ENCODE measurements around the gene PCYT2.

PCYT2 gene

DNA sequence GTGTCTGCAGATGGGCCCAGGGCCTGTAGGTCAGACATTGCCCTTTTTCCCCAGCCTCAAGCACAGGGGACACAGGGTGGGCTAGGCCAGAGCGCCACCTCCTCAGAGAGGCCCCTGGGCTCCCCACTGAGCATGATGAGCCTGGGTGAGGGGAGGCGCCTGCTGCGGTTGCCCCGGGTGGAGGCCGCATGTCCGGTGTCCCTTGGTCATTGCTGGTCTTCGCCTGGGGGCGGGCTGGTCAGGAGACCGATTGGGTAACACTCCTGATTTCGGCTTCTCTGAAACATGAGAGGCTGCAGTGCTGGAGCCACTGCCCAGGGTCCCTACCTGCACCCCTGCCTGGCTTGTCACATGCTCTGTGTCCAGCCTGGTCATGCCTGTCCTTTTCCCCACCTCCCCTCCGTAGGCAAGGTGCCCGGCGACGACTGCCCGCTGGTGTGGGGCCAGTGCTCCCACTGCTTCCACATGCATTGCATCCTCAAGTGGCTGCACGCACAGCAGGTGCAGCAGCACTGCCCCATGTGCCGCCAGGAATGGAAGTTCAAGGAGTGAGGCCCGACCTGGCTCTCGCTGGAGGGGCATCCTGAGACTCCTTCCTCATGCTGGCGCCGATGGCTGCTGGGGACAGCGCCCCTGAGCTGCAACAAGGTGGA lies 11.6 kb downstream of the PCYT2 start:
- no peak for DNase-seq (ENCODE audit: low read depth)

DNA sequence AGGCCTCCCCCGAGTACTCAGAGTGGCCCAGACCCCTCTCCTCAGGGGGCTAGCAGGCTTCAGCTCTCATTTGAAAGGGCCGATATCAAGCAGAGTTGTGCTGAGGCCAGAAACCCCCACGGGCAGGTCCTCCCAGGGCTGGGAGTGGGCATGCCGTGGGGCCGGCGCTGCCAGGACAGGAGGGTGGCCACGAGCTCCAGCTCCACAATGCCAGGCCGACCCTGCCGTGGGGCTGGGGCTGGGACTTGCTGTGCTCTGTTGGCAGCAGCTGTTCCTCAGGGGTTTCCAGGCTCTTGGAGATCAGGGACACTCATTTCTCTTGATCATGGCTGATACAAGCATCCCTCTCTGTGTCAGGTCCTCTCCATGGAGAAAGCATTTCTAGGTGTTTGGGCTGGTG lies 12.3 kb downstream of the PCYT2 start:
- no peak for DNase-seq (ENCODE audit: low read depth)

DNA sequence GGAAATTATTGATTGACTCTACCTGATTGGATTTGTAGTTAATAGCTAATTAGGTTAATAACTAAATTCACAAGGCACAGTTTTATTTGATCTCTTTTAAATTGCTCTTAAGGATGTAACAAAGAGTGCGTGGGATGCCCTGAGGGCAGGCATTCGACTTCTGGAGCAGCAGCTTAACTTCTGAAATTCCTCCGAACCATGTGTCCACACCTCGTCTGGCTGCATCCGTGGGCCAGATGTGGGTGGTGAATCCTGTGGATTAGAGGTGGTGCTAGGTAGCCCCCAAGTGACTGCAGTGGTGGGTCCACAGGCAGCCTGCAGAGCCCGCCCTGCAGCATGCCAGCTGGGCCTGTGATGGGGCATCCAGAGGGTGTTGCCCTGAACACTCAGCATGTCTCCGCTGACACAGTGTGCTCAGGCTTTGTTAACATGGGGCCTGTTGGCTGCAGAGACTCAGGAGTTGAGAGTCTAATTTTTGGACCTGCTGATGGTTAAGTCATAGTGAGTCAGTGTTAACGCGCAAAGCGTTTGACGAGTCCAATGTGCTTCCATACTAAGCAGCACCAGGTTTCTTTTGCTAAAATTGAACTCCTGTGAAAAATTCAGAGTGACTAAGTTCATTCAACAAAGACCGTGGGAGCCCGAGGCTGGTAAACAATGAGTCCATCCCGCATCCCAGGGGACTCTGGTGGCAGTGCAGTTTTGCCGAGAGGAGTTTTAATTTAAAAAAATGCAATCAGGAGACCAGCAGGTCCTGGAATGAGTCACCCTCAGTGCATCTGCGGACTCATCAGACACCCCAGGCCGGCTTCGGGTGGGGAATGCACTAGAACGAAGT lies 13.0 kb downstream of the PCYT2 start:
- DNase-seq (ENCODE audit: low read depth), result peak; percentile 67

DNA sequence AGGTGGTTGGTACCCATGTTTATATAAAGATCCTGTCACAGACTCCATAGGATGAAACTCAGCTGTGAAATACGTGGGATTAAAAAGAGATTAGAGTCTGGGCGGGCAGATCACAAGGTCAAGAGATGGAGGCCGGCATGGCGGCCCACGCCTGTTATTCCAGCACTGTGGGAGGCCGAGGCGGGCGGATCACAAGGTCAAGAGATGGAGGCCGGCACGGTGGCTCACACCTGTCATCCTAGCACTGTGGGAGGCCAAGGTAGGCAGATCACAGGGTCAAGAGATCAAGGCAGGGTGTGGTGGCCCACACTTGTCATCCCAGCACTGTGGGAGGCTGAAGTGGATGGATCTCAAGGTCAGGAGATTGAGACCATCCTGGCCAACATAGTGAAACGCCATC lies 15.8 kb downstream of the PCYT2 start:
- DNase-seq (ENCODE audit: low read depth), result no peak

DNA sequence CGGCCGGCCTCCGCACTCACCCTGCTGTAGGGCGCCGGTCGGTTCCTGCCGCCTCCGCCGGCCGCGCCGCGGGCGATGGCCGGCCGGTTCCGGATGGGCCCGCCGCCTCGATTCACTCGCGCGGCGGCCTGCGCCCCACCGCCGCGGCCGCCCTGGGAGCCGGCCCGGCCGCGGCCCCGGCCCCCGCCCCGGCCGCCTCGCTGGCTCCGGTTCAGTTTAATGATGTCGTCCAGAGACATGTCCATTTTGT lies 20.0 kb downstream of the PCYT2 start:
- DNase-seq (ENCODE audit: low read depth), result no peak

DNA sequence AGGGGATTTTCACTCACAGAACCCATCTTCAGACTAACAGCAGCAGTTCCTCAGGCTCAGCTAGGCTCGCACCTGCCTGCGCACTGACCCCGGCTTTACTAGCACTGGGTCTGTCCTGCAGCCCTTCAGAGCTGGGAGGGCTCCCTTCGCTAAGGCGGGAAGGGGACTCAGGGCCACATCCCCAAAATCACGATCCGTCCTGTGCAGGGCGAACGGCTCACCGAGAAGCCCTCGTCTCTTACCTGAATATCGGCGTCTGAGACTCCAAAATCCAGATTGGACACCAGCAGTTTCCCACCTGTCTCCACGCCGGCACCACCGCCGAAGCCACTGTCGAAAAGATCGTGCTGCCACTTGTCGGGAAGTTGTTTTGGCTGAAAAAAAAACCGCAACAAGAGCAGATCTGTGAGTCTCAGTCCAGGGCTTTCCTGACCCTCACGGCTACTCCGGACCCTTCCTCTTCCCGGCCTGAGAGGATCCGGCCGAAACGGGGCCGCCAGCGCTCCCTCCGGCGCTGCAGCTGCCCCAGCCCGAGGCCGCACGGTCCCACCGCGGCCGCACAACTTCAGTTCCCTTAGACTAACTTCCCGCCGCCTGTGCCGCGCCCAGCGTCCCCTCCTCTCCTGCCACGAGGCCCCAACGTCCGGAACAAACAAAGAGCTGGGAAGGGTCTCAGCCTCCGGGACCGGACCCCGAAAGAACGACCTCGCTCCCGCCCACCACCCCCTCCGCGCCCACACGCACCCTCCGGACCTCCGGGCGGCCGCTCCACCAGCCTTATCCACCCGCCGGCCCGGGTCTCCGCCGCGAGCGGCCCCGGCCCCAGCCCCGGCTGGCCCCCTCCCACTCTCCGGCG lies 20.5 kb downstream of the PCYT2 start:
- no peak for DNase-seq (ENCODE audit: low read depth)

DNA sequence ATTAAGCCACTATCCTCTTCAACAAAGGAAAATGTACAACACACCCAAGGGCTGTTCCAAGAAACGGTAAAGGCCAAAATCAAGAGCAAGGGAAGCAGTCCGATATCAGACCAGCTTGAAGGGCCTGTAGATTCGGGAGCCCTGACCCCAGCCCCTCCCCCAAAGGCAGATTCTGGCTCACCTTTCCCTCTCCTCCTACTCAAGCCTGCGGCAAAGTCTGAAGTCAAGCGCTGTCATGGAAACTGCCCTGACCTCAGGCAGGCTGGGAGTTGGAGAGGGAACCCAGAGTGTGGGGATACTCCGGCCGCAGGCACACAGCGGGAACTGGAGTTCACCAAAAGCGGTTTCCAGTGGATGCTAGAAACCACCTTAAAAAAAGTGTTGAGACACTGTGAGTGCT lies 21.6 kb downstream of the PCYT2 start:
- no peak for DNase-seq (ENCODE audit: low read depth)

DNA sequence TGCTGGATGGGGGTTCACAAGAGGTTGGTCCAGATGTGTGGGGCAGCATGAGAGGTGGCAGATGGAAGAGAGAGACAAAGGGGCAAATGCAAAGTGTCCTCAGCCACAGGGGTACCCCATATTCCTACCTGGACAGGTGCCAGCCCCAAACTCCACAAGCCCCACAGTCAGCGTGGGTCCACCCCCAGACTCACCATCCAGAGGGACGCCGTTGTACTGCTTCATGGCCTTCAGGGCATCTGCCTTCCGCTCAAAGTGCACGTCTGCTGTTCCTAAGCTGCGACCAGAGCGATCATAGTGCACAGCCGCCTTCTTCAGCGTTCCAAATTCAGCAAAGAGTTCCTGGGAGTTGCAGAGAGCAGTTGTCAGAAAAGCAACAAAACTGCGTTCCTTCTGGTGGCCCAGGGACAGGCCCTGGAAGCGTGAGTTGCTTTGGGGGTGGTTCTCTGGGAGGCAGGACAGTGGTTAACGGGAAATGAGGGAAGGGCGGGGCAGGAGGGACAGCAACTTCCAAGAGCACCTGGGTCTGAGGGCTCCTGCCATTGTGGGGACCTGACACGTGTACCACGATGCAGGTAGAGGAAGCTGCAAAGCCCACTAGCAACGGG lies 22.1 kb downstream of the PCYT2 start:
- DNase-seq (ENCODE audit: low read depth), result no peak

DNA sequence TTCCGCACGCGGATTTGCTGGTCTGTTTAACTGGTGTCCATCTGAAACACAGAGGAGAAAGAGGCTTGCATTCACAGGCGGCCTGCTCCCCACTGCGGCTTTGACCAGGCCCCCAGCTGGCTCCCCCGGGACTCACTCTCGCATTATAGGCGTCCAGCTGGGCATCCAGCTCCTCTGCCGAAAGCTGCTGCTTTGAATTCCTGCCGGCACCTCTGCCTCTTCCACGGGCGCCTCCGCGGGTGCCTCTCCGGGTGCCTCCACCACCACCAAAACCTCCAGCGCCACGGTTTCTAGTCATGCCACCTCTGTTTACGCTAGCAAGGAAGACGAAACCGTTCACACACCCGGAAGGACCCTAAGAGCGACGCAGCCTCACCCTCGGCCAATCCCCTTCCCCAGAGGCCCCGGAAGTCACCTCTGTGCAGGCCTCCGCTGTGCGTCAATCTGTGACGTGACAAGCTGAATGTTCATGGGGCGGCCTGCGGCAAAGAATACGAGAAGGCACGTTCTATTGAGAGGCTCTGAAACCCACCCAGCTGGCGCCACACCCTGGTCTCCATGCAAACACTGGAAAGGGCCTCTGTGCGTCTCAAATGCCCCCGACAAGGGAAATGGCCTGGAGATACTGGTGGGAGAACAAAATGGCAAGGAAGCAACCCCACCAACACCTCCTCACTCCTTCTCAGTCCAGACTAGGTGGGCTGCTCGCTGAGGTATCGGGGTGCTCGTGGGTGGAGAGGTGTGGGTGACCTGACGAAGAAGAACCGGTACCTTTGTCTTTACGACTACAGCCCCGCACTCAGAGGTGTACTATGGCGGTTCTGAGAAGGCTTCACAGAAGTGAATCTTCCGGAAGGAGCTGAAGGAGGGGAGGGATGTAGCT lies 22.9 kb downstream of the PCYT2 start:
- no peak for DNase-seq (ENCODE audit: low read depth)

DNA sequence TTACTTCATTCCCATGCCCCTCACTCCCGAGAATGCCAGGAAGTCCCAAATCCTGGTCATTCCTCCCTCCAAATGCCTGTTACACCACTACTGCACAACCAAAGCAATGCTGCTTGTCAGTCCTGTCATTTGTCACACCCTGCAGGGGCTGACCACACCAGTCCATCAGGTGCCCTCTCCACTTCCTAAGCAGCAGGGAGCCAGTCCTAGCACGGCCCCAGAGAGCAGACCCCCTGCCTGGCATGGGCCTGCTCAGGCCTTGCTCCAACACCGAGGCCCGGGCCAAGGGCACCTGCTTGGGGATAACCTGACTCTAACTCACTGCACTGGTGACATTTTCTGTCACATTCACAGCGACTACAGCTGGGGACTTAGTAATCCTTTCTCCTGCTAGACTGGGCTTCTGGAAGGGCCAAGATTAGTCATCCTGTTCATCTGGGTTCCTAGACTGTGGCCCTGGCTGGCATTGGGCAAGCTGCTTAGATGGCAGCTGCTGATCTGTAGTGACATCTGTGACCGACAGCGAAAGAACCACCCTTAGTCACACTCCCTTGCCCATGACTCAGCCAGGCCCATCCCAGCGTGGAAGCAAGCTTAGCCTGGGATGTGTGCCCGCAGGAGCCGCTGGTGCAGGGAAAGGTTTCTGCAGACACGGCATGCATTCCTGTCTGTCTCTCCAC lies 25.2 kb downstream of the PCYT2 start:
- DNase-seq (ENCODE audit: low read depth), result no peak

DNA sequence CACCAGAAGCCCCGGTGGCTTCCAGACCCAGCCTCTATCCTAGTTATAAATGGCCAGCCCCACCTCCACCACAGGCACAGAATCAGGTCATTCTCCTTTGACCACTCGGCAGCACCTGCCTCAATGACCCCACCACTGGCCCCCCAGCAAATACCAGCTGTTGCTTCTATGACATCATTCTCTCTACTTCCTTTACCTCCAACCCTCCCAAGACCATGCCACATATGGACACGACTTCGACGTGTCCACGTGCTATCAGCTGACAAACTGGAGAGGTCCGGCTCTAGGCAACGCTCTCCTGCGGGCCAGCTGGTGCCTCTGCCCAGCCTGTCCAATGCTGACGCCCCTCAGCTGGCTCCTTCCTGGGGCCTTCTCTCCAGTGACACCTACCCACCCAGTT lies 25.7 kb downstream of the PCYT2 start:
- no peak for DNase-seq (ENCODE audit: low read depth)

DNA sequence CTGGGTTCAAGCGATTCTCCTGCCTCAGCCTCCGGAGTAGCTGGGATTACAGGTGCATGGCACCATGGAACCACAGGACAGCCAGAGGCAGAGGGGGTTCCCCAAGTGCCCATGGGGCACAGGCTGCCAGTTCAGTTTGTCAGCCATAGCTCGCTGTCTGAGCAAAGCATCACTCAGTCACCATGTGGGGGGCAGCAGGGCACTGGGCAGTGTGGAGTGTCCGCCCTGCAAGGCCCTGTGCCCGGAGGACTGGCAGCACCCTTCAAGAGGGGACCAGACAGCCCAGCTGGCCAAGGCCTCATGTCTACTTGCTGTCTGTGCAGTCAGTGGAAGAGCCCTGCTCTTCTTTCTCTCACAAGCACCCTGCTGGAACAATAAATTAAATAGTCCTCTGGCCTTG lies 26.2 kb downstream of the PCYT2 start:
- DNase-seq (ENCODE audit: low read depth), result no peak

DNA sequence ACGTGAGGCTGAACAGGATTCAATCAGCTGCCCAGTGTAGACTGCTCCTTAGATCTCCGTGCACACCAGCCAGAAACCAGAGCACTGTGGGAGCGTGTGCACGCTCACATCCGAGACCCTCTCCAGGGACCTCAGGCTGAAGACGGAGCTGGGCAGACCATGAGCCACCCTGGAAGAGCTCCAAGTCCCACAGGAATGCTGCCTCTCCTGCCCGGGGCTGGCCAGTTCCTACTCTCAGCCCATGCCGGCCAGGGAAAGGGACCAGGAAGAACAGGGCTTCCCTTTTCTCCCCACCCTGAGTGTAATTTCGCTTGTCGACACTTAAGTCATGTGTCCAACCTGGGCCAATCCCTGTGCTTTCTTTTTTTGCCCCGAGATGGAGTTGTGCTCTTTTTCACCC lies 26.7 kb downstream of the PCYT2 start:
- DNase-seq (ENCODE audit: low read depth), result no peak

DNA sequence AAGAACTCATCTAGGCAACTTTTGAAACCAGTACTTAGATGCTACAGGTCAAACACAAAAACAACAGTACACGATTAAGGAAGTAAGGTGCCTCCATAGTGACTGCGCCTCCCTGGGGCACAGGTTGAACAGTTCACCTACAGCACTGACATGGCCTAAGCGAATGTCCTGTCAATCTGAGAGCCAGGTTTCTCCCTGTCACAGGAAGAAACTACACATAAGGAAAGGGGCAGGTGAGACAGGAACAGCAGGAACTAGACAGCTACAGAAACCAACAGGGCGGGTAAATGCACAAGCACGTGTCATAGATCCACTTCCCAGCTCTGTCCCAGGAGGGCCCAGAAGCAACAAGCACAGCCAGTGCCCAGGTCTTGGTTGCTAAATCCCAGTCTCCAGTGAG lies 32.1 kb downstream of the PCYT2 start:
- no peak for DNase-seq (ENCODE audit: low read depth)

DNA sequence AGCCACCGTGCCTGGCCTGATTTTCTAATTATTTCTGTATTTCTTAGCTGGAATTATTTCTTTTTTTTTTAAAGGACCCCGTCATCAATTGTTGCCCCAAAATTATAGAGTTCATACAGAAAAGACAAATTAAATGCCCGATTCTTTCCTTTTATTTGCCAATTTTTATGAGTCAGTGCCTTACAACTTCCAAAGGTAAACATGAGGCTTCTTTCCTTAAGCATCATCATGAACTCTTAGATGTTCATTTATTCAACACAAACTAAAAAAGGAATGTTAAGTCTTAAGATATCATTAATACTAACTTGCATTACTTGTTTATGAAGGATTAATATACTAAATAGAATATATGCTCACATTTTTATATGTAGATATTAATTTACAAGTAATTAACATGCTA lies 32.9 kb downstream of the PCYT2 start:
- no peak for DNase-seq (ENCODE audit: low read depth)

DNA sequence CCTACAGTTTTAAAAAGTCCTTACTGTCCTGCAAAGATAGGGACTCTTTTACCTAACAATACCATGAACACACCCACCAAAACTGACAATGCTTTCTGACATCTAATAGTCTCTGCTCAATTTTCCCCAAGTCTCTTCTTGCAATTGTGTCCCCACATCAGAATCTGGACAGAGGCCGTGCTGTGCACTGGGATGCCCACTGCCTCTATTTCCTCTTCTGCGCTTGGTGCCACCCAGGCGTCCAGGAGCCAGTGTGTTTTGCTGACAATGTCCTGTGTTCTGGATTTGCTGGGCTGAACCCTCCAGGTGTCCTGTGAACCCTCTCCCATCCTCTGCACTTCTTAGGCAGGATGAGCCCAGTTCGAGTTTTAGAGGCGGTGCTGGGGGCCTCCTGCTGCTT lies 33.6 kb downstream of the PCYT2 start:
- no peak for DNase-seq (ENCODE audit: low read depth)

DNA sequence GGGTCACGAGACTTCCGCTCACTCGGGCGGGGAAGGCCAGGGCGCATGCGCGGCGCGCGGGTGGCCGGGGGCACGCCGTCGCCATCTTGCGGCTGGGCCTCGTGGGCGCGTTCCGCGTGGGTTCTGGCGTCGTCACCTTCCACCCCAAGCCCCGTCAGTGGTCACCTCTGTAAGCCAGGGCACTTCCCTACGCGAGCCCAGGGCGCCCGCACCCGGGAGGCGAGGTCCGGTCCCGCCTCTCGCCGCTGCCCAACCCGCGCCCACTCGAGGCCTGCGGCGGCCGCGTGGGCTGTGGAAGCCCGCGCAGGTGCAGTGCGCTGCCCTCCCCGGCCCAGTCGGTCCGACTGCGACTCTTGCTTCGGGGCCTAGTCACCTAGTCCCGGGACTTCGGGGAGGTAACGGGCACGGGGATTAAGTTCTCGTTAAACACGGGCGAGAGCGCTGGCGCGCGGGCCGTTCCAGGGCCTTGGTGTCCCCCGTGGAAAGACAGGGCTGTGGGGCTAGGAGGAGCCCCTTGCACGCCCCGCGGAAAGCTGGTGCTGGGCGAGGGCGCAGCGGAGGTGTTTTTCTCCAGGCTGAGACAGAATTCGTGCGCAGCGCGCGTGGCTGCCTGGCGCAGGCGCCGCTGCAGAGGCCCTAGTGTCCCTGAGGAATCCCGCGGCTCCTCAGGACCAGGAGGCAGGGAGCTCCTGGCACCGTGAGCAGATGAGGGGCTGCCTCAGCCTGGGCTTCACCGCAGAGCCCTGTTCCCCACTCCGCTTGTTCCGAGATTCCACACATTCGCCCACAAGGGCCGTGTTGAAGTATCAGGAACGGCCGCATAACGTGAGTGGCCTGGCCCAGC lies 39.6 kb downstream of the PCYT2 start:
- DNase-seq (ENCODE audit: low read depth), result peak; percentile 77

DNA sequence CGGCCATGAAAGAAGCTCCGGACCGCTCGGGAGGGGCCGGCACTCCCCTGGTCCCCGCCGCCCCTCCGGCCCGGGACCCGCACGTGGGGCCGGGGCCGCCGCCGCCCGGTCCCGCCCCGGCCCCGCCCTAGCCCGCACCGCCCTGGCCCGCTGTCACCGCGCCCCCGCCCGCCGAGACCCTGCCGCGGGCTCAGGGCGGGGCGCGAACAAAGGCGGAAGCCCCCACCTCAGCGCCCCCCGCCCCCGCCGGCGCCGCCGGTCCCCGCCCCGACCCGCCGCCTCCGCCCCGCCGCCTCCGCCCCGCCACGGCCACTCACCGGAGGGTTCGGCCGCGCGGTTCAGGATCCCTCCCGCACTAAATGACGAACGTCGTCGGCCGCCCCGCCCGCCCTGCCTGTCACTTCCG lies 40.2 kb downstream of the PCYT2 start, which contains the start of gene ARHGDIA:
Gene ARHGDIA (minus strand): TSS at position 357 of the 406 bp plus-strand sequence. CDS start 1,407 bp downstream, outside the sequence.
- DNase-seq (ENCODE audit: low read depth), result no peak

DNA sequence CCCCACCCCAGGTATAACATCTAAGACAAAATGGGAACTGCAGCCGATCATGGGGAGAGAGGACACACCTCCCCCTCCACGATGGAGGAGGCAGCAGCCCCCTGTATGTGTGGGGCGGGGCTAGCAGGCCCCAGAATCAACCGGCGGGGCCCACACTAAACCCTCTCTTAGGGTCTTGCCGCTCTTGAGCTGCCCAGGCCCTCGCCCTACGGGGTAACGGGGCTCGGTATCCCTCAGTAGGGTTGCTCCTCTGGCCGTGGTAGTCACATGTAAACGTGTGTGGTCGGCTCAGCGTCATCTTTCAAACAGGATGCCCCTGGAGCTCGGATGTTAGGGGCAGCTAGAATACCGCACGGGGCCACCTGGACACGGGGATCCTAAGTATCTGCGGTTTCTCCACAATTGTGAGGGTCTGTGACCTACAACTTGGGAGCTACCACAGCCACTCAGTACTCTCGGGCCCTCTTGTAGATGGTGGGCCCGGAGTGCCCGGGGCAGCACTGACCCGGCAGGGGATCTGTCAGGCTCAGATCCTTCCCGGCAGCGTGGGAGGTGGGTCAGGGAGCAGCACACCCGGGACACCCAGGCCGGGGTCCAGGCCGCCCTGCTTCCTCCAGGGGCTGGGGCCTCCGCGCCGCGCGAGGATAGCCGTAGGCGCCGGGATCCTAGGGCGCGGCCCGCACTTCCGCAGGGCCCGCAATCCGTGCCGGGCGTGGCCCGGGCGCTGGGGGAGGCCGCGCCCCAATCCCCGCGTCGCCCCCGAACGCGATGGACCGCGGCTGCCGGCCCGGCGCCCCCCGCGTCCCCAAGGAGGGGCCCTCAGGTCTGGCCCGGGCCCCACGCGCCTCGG lies 40.8 kb downstream of the PCYT2 start:
- no peak for DNase-seq (ENCODE audit: low read depth)

Data from fibroblast of the conjunctiva (primary cell).